K562 (cell line): ENCODE measurements around the gene FAM83D. TPM values are rescaled to one million over a fixed set of nuclear protein-coding genes. Genes with fewer than 3 reads are reported as not detected.

ENCODE experiments used
- CHCHD3 ChIP-seq: fragments of 250-450 bp; sonication (Bioruptor Pico); IDR thresholded peaks from 2 replicates; pipeline ENCODE4 v2.1.2; 2022; ENCODE audit warnings: mild to moderate bottlenecking
- CHD2 ChIP-seq: IDR thresholded peaks from 2 replicates; pipeline ENCODE4 v1.6.1; 2011; ENCODE audit warnings: low read depth, low read length
- CTCFL ChIP-seq: IDR thresholded peaks from 2 replicates; pipeline ENCODE4 v1.6.1; 2011; ENCODE audit warnings: borderline replicate concordance, low read depth, mild to moderate bottlenecking, moderate library complexity, low read length; ENCODE audit not compliant: insufficient read depth, poor library complexity, severe bottlenecking
- CXXC5 ChIP-seq: fragments of 250-450 bp; sonication (Bioruptor Pico); IDR thresholded peaks from 2 replicates; pipeline ENCODE4 v1.8.0; 2022; ENCODE audit warnings: inconsistent platforms, mild to moderate bottlenecking, moderate library complexity
- EZH2 ChIP-seq: IDR thresholded peaks from 2 replicates; pipeline ENCODE4 v1.6.1; 2012; ENCODE audit warnings: low read depth, mild to moderate bottlenecking, inconsistent platforms, low read length, borderline replicate concordance
- HLTF ChIP-seq: fragments of 450-650 bp; IDR thresholded peaks from 2 replicates; pipeline ENCODE4 v1.6.1; 2016
- ID3 ChIP-seq, 2 experiments: fragments of 250-450 bp in 1 of 2; fragments of 450-650 bp in 1 of 2; sonication (Bioruptor Pico) in 1 of 2; IDR thresholded peaks; 2 replicates each; pipeline versions ENCODE4 v1.6.1 to v1.8.0; 2016 to 2021; ENCODE audit warnings: mild to moderate bottlenecking in 2 of 2, moderate library complexity in 2 of 2, missing compliant biosample characterization in 1 of 2, missing genetic modification characterization in 1 of 2
- KAT7 ChIP-seq: sonication (generic); formaldehyde crosslinking; IDR thresholded peaks from 2 replicates; pipeline ENCODE4 v1.8.0; 2022; ENCODE audit warnings: missing genetic modification reagents, mild to moderate bottlenecking, borderline replicate concordance
- MEIS2 ChIP-seq: fragments of 450-650 bp; IDR thresholded peaks from 2 replicates; pipeline ENCODE4 v1.6.1; 2014; ENCODE audit warnings: mild to moderate bottlenecking; ENCODE audit not compliant: partially characterized antibody
- NCOA1 ChIP-seq: fragments of 450-650 bp; IDR thresholded peaks from 2 replicates; pipeline ENCODE4 v1.6.1; 2016; ENCODE audit warnings: low read depth
- NFE2 ChIP-seq: IDR thresholded peaks from 2 replicates; pipeline ENCODE4 v1.6.1; 2014; ENCODE audit warnings: antibody characterized with exemption, low read depth
- SIN3A ChIP-seq, 2 experiments: fragments of 150-350 bp in 1 of 2; IDR thresholded peaks; 2 replicates each; pipeline ENCODE4 v1.6.1; 2011 to 2016; ENCODE audit warnings: borderline replicate concordance in 2 of 2, low read depth in 2 of 2, low read length in 2 of 2, mild to moderate bottlenecking in 2 of 2, moderate library complexity in 2 of 2; ENCODE audit not compliant: control insufficient read depth in 1 of 2
- SMARCA4 ChIP-seq: fragments of 450-650 bp; IDR thresholded peaks from 2 replicates; pipeline ENCODE4 v1.6.1; 2016
- ZBTB2 ChIP-seq: fragments of 450-650 bp; IDR thresholded peaks from 2 replicates; pipeline ENCODE4 v1.6.1; 2016; ENCODE audit warnings: antibody characterized with exemption
- ZKSCAN1 ChIP-seq: fragments of 150-350 bp; IDR thresholded peaks from 2 replicates; pipeline ENCODE4 v1.6.1; 2016; ENCODE audit warnings: low read depth, low read length
- polyA plus RNA-seq, 8 experiments: library from polyadenylated mRNA; depleted of rRNA in 4 of 8; stranded (reverse) in 5 of 8; unstranded in 3 of 8; fragments of >200 nt; fragmentation: Nextera tagmentation in 2 of 8; fragmentation: Illumina TruSeq in 1 of 8; extraction: Ambion mirVana in 2 of 8; extraction: Trizol in 1 of 8; gene quantifications; 2 replicates each; pipeline versions ENCODE4 v1.2.1 to v1.2.3, GENCODE V29; 2011 to 2014; ENCODE audit warnings: inconsistent platforms in 1 of 8, missing spikeins in 1 of 8
- total RNA-seq, 7 experiments: library from RNA; depleted of rRNA in 6 of 7; stranded (reverse); fragments of >200 nt in 6 of 7; fragmentation: Illumina TruSeq in 2 of 7; extraction: Trizol in 2 of 7; gene quantifications; 2 replicates each; pipeline versions ENCODE4 v1.2.1 to v1.2.3, GENCODE V29; 2011 to 2021; ENCODE audit warnings: low replicate concordance in 1 of 7
- TF ChIP-seq, protein P1 (sequence below), 3 experiments: fragments of 200-800 bp in 1 of 3; fragments of 250-450 bp in 1 of 3; fragments of 450-650 bp in 1 of 3; sonication (Bioruptor Pico) in 1 of 3; sonication (Bioruptor generic) in 1 of 3; formaldehyde crosslinking in 1 of 3; IDR thresholded peaks; 2 replicates each; pipeline versions ENCODE4 v1.6.1 to v1.8.0; 2016 to 2022; ENCODE audit warnings: mild to moderate bottlenecking in 2 of 3, missing genetic modification characterization in 2 of 3, missing compliant biosample characterization in 1 of 3, moderate library complexity in 1 of 3

The FAM83D gene
- total and polyA plus RNA-seq, 9 of the 15 experiments (the other 6 are each of a cell fraction or from before 2014, with no cell fraction given), result 8.2 to 66.1 (median 43.5) TPM

GRCh38 chr20:38947931-38948362 is 21.7 kb downstream of the FAM83D start (continued):
- TF ChIP-seq CTCFL, result no peak
- TF ChIP-seq, protein P1, sequence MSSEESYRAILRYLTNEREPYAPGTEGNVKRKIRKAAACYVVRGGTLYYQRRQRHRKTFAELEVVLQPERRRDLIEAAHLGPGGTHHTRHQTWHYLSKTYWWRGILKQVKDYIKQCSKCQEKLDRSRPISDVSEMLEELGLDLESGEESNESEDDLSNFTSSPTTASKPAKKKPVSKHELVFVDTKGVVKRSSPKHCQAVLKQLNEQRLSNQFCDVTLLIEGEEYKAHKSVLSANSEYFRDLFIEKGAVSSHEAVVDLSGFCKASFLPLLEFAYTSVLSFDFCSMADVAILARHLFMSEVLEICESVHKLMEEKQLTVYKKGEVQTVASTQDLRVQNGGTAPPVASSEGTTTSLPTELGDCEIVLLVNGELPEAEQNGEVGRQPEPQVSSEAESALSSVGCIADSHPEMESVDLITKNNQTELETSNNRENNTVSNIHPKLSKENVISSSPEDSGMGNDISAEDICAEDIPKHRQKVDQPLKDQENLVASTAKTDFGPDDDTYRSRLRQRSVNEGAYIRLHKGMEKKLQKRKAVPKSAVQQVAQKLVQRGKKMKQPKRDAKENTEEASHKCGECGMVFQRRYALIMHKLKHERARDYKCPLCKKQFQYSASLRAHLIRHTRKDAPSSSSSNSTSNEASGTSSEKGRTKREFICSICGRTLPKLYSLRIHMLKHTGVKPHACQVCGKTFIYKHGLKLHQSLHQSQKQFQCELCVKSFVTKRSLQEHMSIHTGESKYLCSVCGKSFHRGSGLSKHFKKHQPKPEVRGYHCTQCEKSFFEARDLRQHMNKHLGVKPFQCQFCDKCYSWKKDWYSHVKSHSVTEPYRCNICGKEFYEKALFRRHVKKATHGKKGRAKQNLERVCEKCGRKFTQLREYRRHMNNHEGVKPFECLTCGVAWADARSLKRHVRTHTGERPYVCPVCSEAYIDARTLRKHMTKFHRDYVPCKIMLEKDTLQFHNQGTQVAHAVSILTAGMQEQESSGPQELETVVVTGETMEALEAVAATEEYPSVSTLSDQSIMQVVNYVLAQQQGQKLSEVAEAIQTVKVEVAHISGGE (CRISPR knock-in tag; IDR thresholded peaks at IDR 0.05), result peak in 1 of 3 experiments; percentile 82; a peak in 2 of 6 replicates
- peak; percentile 54; the same call in 1 of the 2 replicates for TF ChIP-seq CHD2
- peak; percentile 44; the same call in 1 of the 2 replicates for TF ChIP-seq ZKSCAN1
- peak; percentile 81; the same call in 1 of the 2 replicates for TF ChIP-seq HLTF
- TF ChIP-seq KAT7 (CRISPR knock-in tag), result no peak; the same call in 1 of the 2 replicates
- TF ChIP-seq ID3 (CRISPR knock-in tag; IDR thresholded peaks at IDR 0.05), result no peak
- TF ChIP-seq ID3 (tag; IDR thresholded peaks at IDR 0.05), result peak; percentile 86; the same call in 1 of the 2 replicates
- TF ChIP-seq MEIS2, result peak; percentile 95
- peak; percentile 94; the same call in 1 of the 2 replicates for TF ChIP-seq NCOA1
- TF ChIP-seq EZH2, result peak; percentile 95; the same call in 1 of the 2 replicates
- peak in 1 of 2 experiments; percentile 42; a peak in 1 of 4 replicates for TF ChIP-seq SIN3A (IDR thresholded peaks at IDR 0.05; ENCODE audit: borderline replicate concordance in 2 of 2, control insufficient read depth in 1 of 2, low read depth in 2 of 2, low read length in 2 of 2)
- peak; percentile 84 for TF ChIP-seq CXXC5 (CRISPR knock-in tag)
- TF ChIP-seq CHCHD3 (CRISPR knock-in tag), result no peak
- TF ChIP-seq ZBTB2, result peak; percentile 66; the same call in 1 of the 2 replicates
- TF ChIP-seq SMARCA4, result peak; percentile 98
- TF ChIP-seq NFE2, result peak; percentile 68
